GM19467 (cell line): ENCODE data around the gene ATE1.

ENCODE experiments used
- ATAC-seq: cut with Tn5 transposase; IDR thresholded peaks from one replicate; pipeline ENCODE4 v1.9.1; 2021; ENCODE audit warnings: mild to moderate bottlenecking, moderate library complexity; ENCODE audit not compliant: unreplicated experiment

The ATE1 gene

DNA sequence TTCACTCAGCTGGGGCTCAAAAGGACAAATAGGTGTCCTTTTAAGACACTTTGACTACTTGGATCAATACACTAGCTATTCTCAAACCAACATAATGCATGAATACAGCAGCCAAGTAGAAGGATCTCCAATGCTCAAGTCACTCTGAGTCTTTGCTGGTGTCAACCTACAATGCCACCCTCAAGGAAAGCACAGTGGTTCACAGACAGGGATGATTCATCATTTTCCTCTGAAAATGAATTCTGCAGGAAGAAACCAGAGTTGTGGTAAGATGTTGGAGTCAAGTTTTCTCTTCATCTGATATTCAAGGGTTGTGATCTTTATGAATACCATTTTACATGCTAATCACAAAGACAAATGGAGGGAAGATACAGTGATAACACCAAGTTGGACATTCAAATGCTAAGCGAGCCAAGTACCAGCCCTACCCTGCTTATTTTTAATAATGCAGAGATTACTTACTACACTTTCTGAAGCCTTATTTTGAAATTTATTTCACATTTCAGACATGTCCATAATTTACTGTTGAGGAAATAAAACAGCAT is 186.5 kb downstream of the ATE1 start:
- ATAC-seq: no peak

DNA sequence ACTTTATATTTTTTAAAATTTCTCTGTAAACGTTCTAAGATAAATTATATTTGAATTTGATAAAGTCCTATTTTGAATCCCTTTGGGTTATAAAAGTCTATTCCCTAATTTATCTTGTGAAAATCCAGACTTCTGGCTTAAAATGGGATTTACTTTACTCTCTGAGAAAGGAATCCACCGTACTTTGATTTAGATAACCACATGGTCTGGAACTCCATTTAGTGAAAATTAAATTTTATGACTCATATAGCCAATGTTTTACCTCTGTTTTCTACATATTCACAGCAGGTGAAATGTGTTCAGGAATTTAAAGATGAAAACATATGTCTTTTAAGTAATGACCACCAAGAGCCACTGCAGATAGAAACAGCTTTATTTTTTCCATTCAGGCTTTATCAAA is 187.8 kb downstream of the ATE1 start:
- no peak for ATAC-seq

DNA sequence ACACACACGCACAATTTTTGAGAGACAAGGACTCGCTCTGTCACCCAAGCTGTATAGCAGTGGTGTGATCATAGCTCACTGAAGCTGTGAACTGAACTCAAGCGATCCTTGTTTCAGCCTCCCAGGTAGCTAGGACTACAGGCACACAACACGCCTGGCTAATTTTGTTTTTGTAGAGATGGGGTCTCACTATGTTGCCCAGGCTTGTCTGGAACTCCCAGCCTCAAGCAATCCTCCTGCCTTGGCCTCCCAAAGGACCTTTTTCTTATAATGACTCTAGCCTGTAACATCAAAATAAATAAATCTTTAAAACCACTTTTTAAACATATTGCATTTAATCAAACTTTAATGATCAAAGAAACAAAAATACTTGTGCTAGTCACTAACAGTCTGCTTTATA is 188.7 kb downstream of the ATE1 start:
- no peak for ATAC-seq

DNA sequence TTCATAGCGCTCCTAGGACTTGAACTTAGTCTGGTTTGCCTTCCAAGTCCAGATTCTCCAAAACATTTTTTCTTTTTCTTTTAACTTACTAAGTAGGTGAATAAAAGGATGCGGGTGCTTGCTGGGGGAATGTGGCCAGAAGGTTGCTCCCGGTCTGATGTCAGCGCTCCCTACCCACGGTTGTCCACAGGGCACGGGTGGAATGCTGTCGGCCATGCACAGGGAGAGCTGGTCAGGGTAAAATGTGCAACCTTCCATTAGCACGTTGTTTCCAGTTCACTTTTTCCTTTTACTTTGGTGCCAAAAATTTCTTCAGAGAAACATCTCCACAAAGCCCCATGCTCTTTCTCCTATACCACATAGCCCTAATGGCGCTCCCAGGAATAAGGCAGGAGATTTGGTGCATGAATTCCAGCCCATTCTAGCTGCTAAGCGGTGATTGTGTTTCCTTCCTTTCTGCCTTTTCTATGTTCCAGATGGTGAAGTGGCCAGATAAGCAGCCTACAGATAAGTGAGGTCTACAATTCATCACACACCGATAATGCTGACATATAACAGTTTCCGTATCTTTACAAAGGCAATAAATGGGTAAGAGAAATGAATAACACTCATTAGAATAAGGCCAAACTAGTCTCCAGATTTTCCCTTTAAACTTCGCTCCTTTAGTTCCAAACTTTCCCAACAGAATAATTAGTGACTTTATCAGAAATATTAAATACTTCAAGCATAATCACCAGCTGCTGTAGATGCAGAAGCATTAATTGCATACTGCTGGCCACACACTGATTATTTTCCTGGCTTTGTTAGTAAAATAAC is 191.3 kb downstream of the ATE1 start:
- ATAC-seq: no peak

DNA sequence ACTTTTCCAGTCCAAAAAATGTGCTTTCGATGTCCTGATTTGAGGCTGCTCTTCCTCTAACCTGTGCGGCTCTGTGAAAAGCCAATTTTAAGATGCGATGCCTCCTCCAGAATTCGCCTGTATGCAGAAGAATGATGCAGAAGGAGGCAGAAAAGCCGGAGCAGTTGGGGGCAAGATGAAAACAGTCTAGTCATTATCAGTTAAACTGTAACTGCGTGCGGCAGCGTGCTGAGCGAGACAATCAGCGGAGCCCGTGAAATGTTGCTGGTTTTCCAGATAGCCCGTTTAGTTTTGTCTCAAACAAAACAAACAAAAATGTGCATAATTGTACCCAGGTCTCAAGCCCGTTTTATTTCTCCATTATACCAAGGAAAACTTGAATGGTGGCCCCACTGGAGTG is 192.6 kb downstream of the ATE1 start:
- ATAC-seq: no peak

DNA sequence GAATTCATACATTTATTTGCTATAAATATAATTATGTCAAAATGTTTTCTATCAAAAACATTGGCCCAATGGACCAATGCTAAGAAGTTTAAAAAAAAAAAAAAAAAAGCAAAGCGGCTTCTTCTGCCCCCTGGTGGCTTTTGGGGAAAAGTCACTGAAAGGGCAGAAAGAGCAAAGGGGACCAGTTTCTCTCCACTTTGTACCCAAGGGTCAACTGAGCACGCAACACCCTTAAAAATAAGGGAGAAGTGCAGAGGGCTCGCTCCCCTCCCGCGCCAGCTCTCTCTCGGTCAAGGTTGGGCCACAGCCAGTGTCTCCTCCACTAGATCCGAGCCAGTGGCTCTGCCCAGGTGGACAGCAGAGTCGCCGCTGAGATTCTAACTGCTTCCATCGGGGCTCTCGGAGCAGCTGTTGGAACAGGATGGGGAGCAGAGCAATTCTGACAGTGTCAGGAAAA is 193.2 kb downstream of the ATE1 start:
- no peak for ATAC-seq

DNA sequence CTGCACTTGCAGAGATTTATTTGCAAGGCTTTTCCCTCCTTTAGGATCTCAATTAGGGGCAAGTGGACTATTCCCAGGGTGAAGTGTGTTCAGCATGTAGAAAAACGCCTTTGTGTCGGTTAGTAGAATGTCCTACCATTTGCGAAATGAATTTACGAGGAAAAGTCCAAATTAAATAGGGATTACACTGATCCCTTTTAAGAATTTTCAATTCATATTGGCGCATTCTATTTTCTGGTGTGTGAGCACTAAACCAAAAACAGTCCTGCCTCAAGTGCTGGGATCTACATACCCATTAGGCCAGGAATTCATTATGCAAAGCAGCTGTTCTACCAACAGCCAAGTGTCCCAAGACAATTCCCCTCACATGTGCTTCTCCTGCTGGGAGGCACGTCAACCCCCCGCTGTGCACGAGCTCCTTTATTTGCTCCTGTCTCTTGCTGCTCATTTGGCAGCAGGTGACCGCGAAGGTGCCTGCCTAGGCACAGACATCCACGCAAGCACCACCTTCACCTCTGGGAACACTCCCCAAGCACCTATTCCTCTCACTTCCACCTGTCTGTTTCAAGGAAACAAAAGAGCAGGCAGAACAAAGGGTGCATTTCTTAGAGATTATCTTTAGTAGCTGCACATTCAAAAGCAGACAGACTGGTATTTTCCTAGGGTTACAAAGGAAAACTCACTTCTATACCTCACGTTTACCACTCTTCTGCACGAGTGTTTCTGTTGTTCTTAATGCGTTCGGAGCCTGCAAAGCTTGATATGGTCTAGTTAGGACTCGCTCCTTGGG is 195.0 kb downstream of the ATE1 start:
- ATAC-seq: no peak

DNA sequence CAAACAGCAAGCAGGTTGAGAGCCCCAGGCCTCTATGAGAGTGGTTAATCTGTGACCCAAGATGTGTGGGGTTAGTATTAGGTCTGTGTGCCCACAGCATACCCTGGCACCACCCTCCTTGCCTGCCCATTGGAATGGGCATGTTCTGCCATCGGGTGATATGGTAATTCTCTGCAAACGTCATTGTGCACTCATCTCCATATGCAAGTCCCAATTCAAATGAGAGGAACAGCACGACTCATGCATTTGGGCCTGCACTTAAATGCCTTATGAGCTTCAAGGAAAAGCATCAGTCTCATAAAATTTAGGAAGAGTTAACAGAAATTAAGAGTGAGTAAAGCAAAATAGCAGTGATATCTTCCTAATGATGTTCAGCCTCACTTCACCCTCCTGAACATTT is 195.7 kb downstream of the ATE1 start:
- ATAC-seq: no peak

DNA sequence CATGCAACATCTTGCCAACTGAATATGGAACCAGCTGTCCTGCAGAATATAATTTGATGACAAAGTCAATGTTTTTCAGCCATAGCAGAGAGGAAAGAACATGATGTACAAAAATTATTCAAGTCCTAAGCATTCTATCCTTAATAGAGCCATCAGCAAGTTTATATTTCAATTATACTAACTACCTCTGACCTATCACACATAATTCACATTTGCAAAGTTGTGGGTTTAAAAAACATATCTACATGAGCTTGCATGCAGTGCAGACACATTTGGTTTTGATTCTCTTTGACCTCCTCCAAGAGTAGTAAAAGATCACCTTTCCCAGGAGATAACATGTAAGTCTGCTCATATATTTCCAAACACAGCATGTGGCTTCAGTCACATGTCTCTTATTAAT is 203.5 kb downstream of the ATE1 start:
- no peak for ATAC-seq

DNA sequence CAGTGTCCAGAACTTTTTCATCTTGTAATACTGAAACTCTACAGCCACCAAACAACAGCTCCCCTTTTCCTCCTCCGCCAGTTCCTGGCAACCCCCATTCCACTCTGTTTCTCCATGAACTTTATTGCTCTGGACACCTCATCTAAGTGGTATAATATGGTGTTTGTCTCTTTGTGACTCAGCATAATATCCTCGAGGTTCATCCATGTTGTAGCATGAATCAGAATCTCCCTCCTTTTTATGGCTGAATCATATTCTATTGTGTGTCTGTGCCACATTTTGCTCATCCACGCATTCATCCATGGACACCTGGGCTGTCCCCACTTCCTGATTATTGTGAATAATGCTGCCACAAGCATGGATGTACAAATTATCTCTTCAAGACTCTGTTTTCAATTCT is 205.2 kb downstream of the ATE1 start:
- ATAC-seq: no peak

DNA sequence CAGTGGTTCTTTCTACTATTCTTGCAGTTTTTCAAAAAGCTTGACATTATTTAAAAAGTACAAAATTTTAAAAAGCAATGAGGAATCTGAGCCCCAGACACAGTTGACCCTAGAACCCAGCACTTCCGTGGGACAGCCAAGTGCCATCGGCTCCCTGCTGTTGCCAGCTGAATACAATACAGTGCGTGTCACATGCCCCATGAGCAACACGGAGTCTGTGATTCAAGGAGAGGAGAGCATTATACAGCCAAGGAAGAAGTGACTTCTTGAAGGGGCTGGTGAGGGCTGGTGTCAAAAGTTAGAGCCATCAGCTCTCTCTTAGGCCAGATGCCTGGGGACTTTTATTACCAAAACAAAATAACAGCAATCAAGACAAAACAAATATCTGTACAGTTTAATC is 206.6 kb downstream of the ATE1 start:
- no peak for ATAC-seq

DNA sequence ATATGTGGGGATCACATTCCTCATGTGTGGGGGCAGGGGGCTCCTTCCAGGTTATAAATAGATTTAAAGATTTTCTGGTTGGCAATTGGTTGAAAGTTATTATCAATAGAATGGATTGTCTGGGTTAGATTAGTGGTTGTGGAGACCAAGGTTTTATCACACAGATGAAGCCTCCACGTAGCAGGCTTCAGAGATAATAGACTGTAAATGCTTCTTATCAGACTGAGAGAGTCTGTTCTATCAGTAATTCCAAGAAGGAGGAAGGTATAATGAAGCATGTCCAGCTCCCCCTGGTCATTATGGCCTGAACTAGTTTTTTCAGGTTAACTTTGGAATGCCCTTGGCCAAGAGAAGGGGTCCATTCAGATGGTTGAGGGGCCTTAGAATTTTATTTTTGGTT is 211.9 kb downstream of the ATE1 start:
- ATAC-seq: no peak

DNA sequence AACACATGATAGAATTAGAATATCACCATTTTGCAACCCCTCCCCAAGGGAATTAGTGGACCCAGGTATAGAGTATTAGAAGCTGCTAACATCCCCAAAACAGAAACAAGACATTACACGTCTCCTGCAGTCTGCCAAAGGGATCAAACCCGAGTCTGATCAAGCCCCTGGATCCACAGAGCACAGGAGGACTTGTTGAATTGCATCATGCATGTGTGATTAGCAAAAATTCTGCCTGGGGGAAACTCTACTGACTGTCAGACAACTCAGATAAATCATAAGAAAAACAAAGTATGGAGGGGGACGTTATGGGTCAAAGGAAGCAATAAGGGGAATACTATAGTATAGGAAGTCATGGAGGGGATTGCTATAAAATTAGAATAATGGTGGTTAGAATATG is 212.8 kb downstream of the ATE1 start:
- ATAC-seq: no peak

DNA sequence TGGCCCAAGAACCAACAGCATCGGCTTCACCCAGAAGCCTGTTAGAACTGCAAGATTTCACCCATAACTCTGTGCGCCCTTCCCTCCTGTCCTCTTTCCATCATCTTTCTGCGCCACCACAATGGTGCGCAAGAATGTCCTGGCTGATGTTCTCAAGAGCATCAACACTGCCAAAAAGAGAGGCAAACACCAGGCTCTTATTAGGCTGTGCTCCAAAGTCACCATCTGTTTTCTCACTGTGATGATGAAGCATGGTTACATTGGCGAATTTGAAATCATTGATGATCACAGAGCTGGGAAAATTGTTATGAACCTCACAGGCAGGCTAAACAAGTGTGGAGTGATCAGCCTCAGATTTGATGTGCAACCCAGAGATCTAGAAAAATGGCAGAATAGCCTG is 214.3 kb downstream of the ATE1 start:
- ATAC-seq: no peak

DNA sequence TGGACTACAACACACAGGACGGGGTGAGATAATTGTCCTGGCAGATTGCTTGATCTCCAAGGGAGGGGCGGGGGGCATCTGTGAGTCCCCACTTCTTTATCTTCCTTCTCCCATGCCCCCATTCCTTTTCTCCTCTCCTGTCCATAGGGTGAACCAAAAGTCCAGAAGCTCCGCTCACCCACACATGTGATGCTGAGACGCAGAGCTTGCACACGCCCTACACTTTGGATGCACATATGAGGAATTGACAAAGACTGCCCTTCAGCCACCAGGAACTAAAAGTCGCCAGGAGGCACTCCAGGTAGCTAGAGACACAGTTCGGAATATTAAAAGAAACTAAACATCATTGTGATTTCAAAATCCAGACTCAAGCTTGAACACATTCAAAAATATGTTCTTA is 216.9 kb downstream of the ATE1 start:
- ATAC-seq: no peak

DNA sequence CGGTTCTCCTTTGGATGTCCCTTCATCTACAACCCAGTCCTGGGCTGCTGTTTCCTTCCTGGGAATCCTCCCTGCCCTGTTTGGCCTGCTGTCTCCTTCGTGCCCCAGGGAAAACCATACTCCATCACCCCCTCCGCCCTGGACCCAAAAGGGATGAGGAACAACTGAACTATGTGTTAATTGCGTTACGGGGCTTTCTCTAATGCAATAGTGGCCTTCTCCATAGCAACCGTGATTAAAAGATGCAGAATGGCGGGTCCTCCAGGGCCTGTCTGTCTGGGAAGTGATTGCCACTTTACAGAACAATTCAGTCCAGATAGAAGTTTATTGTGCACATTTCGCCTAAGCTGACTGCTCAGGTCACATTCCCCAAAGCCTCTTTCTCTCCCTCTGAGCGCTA is 217.6 kb downstream of the ATE1 start:
- no peak for ATAC-seq

DNA sequence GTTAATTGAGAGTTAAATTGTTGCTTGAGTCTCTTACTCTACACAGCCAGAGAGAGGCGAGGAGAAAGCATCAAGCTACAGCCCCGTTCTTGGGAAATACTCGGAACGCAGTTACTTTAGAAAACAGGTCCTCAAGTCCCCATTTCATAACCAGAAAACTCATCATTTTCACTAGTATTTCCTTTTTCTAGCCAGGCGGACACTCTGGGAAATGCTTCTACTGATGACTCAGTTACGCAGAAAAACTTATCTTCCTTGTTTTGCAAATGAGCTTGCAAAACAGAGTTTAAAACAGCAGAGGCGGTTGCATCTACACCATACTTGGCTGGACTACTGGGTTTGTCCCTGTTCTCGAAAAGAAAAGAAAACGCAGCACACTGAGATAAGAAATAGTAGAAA is 218.2 kb downstream of the ATE1 start:
- ATAC-seq: no peak

DNA sequence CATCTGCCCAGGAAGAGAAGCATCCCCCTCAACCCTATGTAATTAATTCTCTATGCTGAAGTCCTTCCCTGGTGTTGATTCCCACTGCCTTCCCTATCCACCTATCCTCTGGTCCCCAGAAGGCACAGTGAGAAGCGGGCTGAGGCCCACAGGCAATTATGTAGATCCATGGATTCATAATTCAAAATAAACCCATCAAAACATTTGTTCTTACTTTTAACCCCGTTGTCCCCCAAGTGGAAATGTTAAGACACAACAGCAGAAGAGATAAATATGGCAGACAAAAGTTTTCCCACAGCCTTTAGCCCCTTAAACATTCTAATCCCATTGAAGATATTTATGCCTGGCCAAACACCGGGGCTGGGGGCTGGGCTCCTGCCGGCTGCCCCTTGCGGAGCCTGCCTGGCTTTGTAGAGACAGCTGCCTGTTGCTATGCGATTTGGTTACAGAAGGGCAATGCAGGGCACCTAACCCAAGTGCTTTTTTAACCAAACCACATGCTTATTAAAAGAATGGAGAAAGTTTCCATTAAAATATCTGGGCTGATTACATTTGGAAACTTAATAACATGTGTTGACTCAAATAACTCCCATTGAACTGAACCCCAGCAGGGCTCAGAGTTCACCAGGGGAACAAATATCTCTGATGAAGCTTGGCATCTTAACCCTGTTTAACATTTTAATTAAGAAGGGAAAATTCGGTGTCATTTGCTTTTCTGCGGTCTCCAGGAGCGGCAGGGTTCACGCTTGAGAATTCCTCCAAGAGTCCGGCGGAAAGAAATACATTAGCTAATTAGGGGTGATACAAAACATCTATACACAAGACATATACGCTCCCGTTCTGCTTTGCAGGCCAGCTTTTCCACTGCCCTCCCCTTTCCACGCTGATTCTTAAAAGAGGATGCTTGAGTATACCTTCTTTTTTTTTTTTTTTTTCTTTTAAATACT is 218.8 kb downstream of the ATE1 start:
- ATAC-seq: no peak

DNA sequence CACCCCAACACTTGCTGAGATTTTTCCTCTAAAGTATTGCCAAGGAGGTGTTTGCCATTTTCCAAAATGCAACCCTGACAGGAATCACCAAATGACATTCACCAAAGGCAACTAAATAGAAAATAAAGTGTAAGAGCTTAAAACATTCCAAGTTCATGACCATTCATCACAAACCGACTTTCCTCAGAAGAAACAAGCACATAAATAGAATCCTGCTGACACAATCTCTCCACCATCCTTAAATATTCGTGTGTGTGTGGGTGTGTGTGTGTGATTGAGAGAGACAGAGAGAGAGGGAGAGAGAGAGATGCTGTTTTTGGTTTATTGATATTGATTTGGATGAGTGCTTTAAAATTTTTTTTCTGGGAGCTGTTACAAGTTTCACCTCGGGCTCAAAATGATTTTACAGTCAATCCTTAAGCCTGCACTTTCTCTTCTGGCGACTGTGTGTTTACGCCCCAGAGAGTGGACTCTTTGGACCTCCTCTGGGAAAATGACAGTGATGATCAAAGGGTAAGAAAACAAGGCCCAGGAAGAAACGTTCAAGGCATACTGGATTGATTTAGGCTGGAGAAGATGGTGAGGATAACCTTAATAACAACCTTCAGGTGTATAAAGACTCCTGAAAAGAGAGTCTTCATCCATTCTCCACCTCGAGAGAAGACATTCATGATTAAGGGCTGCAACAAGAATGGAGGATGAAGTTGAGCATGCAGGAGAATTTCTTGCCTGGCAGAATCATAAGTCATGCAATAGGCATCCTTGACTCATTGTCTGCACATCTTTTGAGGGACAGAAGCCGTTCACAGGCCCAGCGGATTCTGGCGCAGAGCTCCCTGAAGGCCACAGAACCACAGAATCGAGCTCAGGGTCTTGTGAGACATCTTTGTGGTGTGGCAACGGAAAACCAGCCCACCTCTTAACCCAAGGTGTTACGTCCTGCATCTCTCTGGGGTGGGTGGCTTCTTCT is 225.2 kb downstream of the ATE1 start:
- no peak for ATAC-seq

DNA sequence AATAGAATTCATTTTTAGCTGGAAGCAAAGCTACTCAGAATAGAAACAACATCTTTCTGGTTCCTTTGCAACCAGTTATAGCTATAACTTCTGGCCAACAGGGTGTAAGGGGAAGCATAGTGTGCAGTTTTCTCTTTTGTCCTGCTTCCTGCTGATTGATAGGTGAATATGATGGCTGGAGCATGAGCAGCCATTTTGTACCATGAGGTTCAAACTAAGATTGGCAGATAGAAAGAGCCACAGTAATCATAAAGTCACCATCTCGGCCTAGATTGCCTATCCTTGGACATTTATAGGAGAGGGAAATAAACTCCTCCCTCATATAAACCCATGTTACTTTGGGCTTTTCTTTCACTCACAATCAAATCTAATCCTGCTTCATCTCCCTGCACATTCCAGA is 227.4 kb downstream of the ATE1 start:
- ATAC-seq: no peak
